GM13976 (cell line): ENCODE results near the gene OSER1.

Source experiments
- DNase-seq: peaks from one replicate; pipeline ENCODE4 v3.0.0; 2012; ENCODE audit warnings: low spot score
- CTCF ChIP-seq: IDR thresholded peaks from 2 replicates; pipeline ENCODE4 v1.5.1; 2012; ENCODE audit warnings: borderline replicate concordance, mild to moderate bottlenecking; ENCODE audit not compliant: insufficient read depth; ENCODE audit errors: extremely low read depth, missing control alignments, control extremely low read depth
- in situ Hi-C: fragments of 300-500 bp; cut with MboI; formaldehyde crosslinking; loops from one replicate; pipeline ENCODE4 v1.12.0; 2022; ENCODE audit warnings: low sequenced_read_pairs, mixed read lengths, inconsistent platforms; ENCODE audit not compliant: unreplicated experiment

Gene OSER1

GRCh38 chr20:44151621-44152416 is 58.8 kb downstream of the OSER1 start:
- in situ Hi-C loops, result no loop called here
- TF ChIP-seq CTCF, result no peak
- no peak for DNase-seq

GRCh38 chr20:44146272-44146671 is 64.3 kb downstream of the OSER1 start:
- no peak for DNase-seq
- no peak for TF ChIP-seq CTCF
- in situ Hi-C loops, result no loop called here
